ENCODE data around the gene PPP1R7.
"Not testable (repeated sequence)": the region's sequence is repeated elsewhere in the genome, so short reads cannot be mapped to it uniquely, and the experiment has no call there.

Gene PPP1R7

DNA sequence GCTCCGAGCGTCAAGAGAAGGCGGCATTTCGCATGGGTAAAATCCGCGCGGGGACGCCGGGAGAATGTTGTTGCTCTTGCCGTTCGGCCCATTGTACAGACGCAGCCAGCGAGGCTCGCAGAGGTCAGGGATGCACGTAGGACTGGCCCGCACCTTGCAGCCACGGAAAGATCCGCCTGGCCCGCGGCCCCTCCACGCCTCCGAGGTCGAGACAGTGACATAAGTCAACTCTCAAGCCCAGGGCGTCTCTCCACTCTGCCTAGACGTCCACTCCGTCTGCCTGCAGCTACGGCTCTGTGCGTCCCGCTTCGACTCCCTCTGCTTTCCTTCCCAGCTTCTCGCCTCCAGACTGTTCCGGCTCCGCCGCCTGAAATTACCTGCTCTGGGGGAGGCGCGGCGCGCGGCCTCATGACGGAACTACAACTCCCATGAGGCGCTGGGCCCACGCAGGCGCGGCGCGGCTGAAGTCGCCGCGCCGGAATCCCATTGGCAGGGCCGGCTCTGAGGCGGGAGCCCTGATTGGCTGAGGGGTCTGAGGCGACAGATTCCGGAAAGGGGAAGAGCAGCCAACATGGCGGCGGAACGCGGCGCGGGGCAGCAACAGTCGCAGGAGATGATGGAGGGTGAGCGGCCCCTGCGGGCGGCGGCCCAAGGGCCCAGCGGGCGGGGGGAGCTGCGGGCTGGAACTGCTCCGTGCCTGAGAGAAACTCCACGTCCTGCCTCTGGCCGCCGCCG lies at the start of gene PPP1R7:
Gene PPP1R7 (plus strand): TSS at position 543 of the 735 bp plus-strand sequence. CDS start 29 bp downstream, at position 572.
- peak; percentile 79 to 83 for ATAC-seq

DNA sequence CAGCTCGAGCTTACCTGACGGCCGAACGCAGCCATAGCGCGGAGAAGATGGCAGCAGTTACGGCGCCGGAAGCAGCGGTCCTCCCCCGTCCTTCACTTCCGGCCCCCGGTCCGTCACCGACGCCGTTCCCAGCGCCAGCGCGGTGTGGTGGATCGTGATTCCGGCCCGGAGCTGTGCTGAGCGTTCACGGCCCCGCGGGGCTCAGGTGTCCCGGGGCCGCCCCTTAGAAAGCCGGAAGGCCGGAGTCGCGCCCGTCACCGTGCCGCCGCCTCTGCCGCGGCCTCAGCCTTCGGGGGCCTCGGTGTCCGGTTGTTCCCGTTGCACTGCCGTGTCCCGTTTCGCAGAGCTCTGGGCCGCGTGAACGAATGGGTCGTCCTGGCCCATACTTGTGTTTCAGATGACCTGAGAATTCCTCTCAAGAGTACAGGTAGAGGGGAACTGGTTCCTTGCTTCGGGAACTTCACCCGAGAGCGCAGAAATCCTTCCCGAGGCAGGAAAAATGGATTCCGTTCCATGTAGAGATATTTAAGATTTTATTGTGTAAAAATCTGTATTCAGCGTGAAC lies 47.9 kb upstream of the PPP1R7 start, which contains the start of gene MTERF4:
Gene MTERF4 (minus strand): TSS at position 49 of the 565 bp plus-strand sequence. CDS start 14 bp downstream, at position 35.
- ATAC-seq: peak; percentile 99

DNA sequence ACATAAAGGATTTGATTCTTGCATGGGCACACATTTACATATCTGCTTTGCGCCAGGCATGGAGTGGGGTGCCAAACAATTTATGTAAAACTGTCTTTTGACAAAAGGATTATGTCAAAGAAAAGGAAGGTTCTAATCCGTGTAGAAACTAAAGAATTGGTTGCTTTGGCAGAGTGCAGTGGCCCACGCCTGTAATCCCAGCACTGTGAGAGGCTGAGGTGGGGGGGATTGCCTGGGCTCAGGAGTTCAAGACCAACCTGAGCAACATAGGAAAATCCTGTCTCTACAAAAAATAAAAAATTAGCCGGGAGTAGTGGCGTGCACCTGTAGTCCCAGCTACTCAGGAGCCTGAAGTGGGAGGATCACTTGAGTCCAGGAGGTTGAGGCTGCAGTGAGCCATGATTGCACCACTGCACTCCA lies 47.1 kb upstream of the PPP1R7 start:
- ATAC-seq: no peak

DNA sequence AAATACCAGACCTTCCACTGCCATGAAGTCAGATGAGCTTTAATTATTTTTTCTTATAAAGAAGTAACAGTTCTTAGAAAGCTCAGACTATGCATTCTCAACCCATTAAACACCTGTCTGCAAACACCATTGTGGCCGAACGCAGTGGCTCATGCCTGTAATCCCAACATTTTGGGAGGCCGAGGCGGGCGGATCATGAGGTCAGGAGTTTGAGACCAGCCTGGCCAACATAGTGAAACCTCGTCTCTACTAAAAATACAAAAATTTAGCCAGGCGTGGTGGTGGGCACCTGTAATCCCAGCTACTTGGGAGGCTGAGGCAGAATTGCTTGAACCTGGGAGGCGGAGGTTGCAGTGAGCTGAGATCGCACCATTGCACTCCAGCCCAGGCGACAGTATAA lies 45.7 kb upstream of the PPP1R7 start:
- ATAC-seq: not testable (repeated sequence)

DNA sequence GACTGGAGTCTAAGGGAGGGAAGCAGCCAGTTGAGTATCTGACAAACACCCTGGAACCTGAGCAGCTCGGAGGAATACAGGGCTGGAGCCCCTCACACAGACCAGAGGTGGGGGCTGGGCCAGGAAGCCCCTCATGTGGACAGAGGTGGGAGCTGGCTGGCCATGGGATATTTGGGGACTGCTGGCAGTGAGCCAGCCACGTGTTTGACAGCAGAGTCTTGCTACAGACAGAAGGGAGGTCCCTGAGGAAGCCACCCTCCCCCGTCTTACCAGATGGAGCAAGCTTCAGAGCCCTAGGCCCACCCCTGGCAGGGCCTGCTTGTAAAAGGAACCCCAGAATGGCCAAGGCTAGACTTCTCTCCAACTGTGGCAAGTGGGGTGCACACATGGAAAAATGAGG lies 44.6 kb upstream of the PPP1R7 start:
- no peak for ATAC-seq

DNA sequence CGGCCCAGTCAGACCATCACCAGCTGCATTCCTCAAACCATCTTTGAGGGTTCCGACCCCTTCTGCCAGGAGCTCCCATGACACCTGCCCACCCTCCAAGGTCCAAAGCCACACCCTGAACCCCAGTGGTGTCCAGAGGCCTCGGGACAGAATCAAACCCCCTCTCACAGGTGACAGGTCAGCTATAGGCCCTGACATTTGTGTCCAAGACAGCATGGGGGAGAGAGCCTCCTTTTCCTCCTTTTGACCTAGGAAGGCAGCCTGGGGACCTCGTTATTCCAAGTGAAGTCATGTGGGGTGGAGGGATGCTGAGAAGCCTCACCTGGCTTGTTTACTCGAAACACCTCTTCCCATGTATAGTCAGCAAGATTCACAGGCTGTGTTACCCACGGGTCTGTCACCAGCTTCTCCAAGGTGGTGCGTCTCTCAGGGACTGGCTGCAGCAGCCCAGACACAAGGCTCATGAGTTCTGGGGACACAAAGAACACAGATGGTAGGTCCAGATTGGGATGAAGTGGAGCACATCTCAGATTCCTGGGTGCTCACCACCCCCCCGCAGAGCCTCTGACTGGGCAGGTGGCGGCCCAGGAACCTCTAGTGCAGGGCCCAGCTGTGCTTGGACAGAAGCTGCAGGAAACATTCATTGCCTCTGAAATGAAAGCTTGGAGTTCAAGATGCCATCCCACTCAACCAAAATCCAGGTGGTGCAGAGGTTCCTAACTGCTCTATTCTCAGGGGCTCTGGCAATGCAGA lies 43.1 kb upstream of the PPP1R7 start:
- no peak for ATAC-seq

DNA sequence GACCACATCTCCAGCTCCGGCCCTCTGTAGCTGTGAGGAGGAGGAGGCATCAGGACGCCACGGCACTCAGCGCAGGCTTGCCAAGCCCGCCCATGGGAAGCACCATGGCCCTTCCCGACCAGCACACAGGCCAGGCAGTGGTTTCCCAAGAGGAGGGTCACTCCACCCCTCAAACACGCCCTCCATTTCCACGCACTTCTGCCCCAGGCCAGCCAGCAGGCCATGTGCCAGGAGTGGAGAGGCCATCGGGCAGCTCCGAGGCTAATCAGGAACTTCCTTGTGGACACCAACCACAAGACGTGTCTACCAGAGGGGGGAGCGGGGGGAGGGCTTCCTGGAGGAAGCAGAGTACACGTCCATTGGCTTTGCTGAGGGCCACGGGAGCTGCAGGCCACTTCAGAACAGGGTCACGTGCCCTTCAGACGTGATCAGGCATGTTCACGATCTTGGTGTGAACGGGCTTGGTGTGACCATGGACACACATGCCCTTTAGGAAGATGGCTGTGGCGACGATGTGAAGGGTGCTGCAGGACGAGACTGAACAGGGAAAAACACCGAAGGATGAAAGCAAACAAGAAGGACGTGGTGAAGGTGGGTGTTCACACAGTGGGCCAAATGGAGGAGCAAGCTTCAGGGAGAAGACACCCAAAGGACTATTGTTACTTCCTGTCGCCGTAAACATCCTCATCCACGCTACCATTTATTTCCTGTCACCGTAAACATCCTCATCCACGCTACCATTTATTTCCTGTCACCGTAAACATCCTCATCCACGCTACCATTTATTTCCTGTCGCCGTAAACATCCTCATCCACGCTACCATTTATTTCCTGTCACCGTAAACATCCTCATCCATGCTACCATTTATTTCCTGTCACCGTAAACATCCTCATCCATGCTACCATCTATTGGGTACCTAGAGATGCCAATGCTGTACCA lies 41.7 kb upstream of the PPP1R7 start:
- ATAC-seq: no peak

DNA sequence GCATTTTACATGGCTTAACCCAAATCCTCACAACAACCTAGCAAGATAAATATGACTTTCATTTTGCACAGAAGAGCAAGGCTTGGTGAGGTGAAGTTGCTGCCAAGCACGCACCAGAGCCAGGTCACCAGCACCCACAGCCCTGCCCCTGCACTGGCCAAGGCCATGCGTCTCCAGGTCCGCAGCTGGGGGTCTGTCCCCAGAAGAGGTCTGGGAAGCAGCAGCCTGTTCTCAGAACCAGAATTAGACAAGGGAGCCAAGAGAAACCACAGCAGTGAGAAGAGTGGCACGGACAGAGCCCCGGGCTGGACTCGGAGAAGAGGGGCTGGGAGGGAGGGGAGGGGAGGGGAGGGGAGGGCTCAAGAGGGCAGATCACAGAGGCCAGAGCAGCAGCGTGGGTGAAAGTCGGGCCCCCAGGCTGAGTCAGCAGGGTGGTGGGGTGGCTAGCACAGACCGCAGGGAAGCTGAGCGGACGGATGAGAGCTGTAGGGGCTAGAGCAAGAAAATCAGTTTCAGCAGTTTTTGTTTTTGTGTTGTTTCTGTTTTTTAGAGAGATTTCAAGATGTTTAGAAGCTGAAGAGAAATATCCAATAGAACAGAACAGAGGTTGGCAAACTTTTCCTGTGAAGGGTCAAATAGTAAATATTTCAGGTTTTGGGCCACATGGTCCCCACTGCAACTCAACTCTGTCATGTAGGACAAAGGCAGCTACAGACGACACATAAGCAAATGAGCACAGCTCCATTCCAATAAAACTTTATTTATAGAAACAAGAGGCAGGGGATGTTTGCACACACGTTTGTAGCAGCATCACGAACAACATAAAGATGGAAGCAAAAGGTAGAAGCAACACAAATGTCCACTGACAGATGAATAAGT lies 40.8 kb upstream of the PPP1R7 start:
- peak in 1 of 2 donors; percentile 39 for ATAC-seq

- no peak for ATAC-seq
These were observed 40.1 kb upstream of the PPP1R7 start for GRCh38 chr2:241110089-241110606.

DNA sequence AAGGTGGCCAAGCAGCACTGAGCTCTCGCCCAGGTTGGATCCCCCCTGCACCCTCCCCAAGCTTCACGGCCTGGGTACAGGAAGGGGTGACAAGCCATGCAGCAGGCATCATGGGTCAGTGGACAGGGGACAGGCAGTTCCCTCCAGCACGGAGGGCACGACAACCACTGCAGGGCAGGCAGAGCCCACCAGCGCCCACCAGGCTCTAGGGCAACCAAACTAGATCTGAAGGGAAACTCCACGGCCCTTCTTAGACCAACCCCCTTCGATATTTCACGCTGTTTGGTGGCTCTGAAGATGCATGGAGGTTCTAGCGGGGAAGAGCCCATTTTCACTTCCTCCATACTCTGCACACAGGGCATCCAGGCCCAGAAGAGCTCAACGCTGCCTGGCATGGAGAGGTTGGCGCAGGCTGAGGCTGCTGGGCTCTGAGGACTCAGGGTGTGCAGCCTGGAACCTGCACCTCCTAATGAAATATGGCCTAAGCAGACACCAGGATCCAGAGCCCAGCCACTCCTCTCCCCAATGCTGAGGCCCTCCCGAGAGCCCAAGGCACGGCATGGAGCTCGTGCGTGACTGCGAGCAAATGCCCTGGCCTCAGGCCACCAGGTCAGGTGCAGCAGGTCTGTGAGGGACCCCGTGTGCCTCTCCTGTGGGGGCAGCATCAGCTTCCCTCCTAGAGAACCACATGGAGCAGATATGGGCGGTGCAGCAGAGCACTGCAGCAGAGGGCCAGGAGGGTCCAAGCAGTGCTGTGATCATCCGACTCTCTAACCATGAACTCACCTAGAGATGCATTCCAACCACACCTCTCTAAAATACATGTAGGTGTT lies 39.4 kb upstream of the PPP1R7 start:
- ATAC-seq: peak in 1 of 2 donors; percentile 5

GRCh38 chr2:241111440-241111805 lies 38.8 kb upstream of the PPP1R7 start:
- ATAC-seq: peak; percentile 52 to 80

- no peak for ATAC-seq
These were observed 38.2 kb upstream of the PPP1R7 start for GRCh38 chr2:241112046-241112445.

DNA sequence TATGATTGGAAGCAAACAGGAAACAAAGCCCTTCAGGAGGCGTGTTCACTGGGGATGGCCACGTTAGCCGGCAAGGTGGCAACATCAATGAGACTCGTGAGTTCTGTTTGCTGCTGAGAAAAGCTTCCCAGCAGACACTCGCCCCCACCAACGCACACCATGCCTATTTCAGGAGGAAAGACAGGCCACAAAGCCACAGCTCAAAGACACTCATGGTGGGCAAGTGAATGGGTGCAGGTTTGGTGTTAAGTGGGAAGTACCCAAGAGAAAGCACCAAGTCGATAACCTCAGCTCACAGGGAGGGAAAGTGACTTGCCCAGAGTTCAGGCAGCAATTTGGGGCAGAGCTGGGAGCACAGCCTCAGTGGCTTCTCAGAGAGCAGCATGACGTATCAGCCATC lies 37.7 kb upstream of the PPP1R7 start:
- ATAC-seq: peak in 1 of 2 donors; percentile 17

DNA sequence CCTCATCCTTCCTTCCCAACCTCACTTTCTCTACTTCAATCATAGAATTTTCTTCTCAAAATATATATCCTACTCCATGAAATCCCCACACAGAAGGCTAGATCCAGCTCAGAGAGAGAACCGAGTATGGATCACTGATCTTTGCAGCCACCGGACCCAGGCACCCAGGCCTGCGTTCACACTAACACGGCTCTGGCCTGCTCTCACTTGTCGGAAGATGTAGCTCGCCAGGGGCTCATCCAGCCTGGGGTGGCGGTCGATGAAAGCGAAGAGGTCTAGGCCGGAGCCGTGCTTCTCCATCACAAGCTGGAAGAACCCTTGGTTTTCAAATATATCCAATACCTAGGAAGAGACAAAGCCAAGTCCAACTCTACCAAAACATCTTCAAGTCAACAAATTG lies 35.4 kb upstream of the PPP1R7 start:
- no peak for ATAC-seq

GRCh38 chr2:241115361-241115760 lies 34.9 kb upstream of the PPP1R7 start:
- ATAC-seq: no peak

DNA sequence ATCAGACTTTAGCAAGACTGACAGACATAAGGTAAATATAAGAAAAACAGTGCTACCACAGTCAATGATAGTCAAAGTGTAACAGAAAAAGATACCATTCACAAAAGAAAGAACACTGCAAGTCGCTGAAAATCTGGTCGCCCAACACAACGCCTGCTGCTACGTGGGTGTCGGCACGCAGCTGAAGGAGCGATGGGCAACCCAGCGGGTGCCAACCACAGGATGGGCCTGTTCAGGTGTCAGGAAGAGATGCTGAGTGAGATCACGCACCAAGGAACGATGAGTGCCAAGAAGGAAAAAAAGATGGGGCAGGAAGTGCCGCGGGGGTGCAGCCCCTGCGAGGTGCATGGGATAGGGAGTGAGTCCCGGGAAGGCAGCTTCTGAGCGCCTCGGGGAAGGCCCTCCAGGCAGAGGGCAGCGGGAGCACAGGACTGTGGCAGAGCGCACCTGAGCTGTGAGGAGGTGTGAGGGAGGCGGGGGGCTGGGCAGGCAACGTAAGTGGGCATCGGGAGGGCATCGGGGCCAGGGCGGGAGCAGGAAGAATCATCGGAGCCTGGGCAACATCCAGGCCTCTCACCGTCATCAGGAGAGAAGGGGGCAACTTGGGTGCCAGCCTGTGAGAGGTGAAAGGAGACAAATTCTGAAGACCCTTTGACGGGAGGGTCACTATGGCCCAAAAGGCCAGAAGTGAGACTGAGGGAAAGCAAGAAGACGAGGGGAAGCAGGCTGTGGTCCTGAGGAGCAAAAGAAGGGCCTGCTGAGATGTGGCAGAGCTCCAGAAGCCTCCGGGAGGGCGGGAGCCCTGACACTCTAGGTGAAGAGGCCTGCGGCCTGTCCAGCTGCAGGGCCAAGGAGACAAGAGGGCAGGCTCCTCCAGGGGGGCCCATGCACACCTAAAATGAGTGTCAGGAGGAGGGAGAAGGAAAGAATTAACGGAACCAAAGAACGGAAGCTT lies 33.4 kb upstream of the PPP1R7 start:
- ATAC-seq: no peak

- ATAC-seq: no peak
These were observed 31.3 kb upstream of the PPP1R7 start for GRCh38 chr2:241118737-241119505.

DNA sequence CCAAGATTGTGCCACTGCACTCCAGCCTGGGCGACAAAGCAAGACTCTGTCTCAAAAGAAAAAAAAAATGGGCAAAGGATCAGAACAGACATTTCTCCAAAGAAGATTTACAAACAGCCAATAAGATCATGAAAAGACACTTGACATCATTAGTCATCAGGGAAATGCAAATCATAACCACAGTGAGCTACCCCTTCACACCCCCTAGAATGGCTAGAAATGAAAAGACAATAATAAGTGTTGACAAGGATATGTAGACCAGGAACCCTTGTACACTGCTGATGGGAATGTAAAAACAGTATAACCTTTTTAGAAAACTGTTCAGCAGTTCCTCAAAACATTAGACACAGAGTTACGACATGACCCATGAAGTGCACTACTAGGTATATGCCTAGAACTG lies 29.8 kb upstream of the PPP1R7 start:
- ATAC-seq: peak; percentile 39 to 45
